Endothelial cell (in vitro differentiated cells): Measurements from ENCODE around the gene EDDM13. TPM values are rescaled to one million over a fixed set of nuclear protein-coding genes. Genes with fewer than 3 reads are reported as not detected.

Experiments
- DNase-seq: peaks from one replicate; pipeline ENCODE4 v3.0.0; 2021; ENCODE audit warnings: low spot score
- H3K27ac Mint-ChIP-seq: one replicate; pipeline ENCODE4 v1.8.0; 2021; ENCODE audit warnings: mixed read lengths, inconsistent platforms; ENCODE audit not compliant: unreplicated experiment
- H3K27me3 Mint-ChIP-seq: one replicate; pipeline ENCODE4 v1.8.0; 2021; ENCODE audit warnings: mild to moderate bottlenecking, moderate library complexity, mixed read lengths, inconsistent platforms; ENCODE audit not compliant: unreplicated experiment
- H3K36me3 Mint-ChIP-seq: one replicate; pipeline ENCODE4 v1.8.0; 2021; ENCODE audit warnings: mild to moderate bottlenecking, low read depth, mixed read lengths, inconsistent platforms; ENCODE audit not compliant: unreplicated experiment
- H3K4me1 Mint-ChIP-seq: one replicate; pipeline ENCODE4 v1.8.0; 2021; ENCODE audit warnings: mild to moderate bottlenecking, mixed read lengths, inconsistent platforms; ENCODE audit not compliant: unreplicated experiment
- H3K4me3 Mint-ChIP-seq: one replicate; pipeline ENCODE4 v1.8.0; 2021; ENCODE audit warnings: mild to moderate bottlenecking, mixed read lengths, inconsistent platforms; ENCODE audit not compliant: unreplicated experiment
- H3K9me3 Mint-ChIP-seq: one replicate; pipeline ENCODE4 v1.8.0; 2021; ENCODE audit warnings: mixed read lengths, inconsistent platforms; ENCODE audit not compliant: unreplicated experiment
- total RNA-seq: library from RNA; stranded (reverse); fragmentation: NEBNext Ultra II Directional; extraction: Animal tissue kit (Norgen Biotek cat#: 25700); gene quantifications from one replicate; pipeline ENCODE4 v1.2.1, GENCODE V29; 2021; ENCODE audit not compliant: unreplicated experiment
- TF ChIP-seq, protein P1 (sequence below): fragments of 200-600 bp; sonication (generic); IDR thresholded peaks from one replicate; pipeline ENCODE4 v1.5.0; 2021; ENCODE audit warnings: antibody characterized with exemption; ENCODE audit not compliant: unreplicated experiment

Gene EDDM13
- total RNA-seq, 1 donor from 2014 or later: not detected

GRCh38 chr19:56309511-56310185, 37.1 kb downstream of the EDDM13 start:
- peak; percentile 81 for DNase-seq
- H3K4me3 Mint-ChIP-seq: no peak overlapping the region
- H3K36me3 Mint-ChIP-seq: peaks cover 15% of the 10 kb centered on the region
- TF ChIP-seq, protein P1, sequence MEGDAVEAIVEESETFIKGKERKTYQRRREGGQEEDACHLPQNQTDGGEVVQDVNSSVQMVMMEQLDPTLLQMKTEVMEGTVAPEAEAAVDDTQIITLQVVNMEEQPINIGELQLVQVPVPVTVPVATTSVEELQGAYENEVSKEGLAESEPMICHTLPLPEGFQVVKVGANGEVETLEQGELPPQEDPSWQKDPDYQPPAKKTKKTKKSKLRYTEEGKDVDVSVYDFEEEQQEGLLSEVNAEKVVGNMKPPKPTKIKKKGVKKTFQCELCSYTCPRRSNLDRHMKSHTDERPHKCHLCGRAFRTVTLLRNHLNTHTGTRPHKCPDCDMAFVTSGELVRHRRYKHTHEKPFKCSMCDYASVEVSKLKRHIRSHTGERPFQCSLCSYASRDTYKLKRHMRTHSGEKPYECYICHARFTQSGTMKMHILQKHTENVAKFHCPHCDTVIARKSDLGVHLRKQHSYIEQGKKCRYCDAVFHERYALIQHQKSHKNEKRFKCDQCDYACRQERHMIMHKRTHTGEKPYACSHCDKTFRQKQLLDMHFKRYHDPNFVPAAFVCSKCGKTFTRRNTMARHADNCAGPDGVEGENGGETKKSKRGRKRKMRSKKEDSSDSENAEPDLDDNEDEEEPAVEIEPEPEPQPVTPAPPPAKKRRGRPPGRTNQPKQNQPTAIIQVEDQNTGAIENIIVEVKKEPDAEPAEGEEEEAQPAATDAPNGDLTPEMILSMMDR: peak; percentile 94
- no peaks in the 10 kb centered on the region for H3K9me3 Mint-ChIP-seq
- H3K27me3 Mint-ChIP-seq: peaks cover 2% of the 10 kb centered on the region
- H3K4me1 Mint-ChIP-seq: peaks cover 11% of the 10 kb centered on the region
- no peak overlapping the region for H3K27ac Mint-ChIP-seq

DNA sequence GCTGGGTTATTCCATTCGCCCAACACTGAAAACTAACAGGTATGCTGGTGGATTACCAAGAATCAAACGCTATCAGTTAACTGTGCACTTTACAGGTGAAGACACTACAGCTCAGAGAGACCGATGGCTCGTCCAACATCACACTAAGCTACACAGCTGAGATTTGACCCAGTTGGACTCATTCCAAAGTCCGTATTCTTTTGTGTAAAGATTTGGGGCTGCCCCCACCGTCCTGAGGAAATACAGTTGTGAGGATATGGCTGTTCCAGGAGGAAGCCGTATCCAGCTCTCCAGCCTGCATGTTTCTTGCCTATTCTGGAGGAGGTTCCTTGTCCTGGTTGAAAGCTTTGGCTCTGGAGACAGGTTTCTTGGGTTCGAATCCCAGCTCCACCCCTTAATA, 37.9 kb downstream of the EDDM13 start:
- H3K27me3 Mint-ChIP-seq: peaks cover 7% of the 10 kb centered on the region
- H3K36me3 Mint-ChIP-seq: peaks cover 10% of the 10 kb centered on the region
- H3K9me3 Mint-ChIP-seq: no peaks in the 10 kb centered on the region
- peaks cover 11% of the 10 kb centered on the region for H3K4me1 Mint-ChIP-seq
- H3K27ac Mint-ChIP-seq: no peak overlapping the region
- no peak for DNase-seq
- TF ChIP-seq, protein P1: no peak
- H3K4me3 Mint-ChIP-seq: peak overlapping the region; percentile 37

GRCh38 chr19:56312342-56312741, 39.8 kb downstream of the EDDM13 start:
- no peak overlapping the region for H3K4me3 Mint-ChIP-seq
- peaks cover 7% of the 10 kb centered on the region for H3K36me3 Mint-ChIP-seq
- TF ChIP-seq, protein P1: no peak
- H3K9me3 Mint-ChIP-seq: no peaks in the 10 kb centered on the region
- peak overlapping the region; percentile 79 for H3K27ac Mint-ChIP-seq
- DNase-seq: no peak
- peaks cover 11% of the 10 kb centered on the region for H3K4me1 Mint-ChIP-seq
- H3K27me3 Mint-ChIP-seq: peaks cover 7% of the 10 kb centered on the region

DNA sequence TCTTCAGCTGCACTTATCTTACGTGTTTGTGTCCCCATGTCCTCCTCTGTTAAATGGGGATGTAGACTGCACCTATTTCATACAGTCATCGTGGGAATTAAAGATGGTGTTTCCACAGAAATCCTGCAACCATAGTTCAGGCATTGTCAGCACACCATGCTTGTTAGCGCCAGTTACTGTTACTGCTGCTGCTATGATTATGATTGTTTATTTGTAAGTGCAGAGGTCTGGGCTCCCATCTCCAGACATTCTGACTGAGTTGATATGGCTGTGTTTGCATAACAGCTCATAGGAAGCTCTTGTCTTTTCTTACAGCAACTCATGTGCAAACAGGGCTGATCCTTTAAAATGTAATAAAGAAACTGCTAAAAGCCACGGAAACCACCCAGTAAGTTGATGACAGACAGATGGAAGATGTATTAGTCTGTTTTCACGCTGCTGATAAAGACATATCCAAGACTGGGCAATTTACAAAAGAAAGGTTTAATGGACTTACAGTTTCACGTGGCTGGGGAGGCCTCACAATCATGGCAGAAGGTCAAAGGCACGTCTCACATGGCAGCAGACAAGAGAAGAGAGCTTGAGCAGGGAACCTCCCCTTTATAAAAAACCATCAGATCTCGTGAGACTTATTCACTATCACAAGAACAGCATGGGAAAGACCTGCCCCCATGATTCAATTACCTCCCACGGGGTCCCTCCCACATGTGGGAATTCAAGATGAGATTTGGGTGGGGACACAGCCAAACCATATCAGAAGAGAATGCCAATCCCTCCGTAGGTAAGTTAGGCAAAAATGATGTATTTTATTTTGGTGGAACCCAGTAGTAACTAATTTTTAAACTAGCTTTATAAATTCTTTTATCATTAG, 40.5 kb downstream of the EDDM13 start:
- TF ChIP-seq, protein P1: no peak
- peaks cover 7% of the 10 kb centered on the region for H3K36me3 Mint-ChIP-seq

DNA sequence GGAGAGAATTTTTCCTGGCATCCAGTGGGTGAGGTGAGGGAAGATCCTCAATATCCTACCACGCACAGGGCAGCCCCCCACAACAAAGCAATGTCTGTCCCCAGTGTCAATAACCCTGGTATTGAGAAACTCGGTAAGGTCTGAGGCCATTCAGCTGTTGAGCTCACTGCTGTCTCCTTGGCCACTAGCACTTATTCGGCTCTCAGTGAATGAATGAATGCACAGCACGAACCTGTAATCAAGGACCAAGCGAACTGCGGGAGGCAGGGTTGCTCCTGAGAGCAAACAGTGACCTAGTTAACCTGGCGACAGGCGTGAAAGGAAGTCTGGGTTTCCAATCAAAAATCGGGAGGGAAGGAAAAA, 41.5 kb downstream of the EDDM13 start:
- Mint-ChIP-seq H3K4me3 (peak overlapping the region; percentile 92), H3K36me3 (peaks cover 6% of the 10 kb centered on the region), H3K27me3 (peaks cover 7% of the 10 kb centered on the region), H3K9me3 (no peaks in the 10 kb centered on the region), H3K4me1 (peaks cover 11% of the 10 kb centered on the region), H3K27ac (peak overlapping the region; percentile 99)
- TF ChIP-seq, protein P1: no peak
- DNase-seq: no peak

More for the DNA sequence above, 40.5 kb downstream of the EDDM13 start:
- peak overlapping the region; percentile 59 for H3K4me3 Mint-ChIP-seq
- H3K27me3 Mint-ChIP-seq: peaks cover 7% of the 10 kb centered on the region
- no peaks in the 10 kb centered on the region for H3K9me3 Mint-ChIP-seq
- H3K4me1 Mint-ChIP-seq: peaks cover 11% of the 10 kb centered on the region
- H3K27ac Mint-ChIP-seq: peak overlapping the region; percentile 62
- DNase-seq: no peak
